GM10266 (cell line): ENCODE measurements around the gene AKAP8L.
A peak's percentile ranks its signal among the peaks of the same experiment; 100 is the strongest.

Experiments used
- DNase-seq: peaks from one replicate; pipeline ENCODE4 v3.0.0; 2012; ENCODE audit errors: extremely low spot score
- CTCF ChIP-seq: IDR thresholded peaks from 2 replicates; pipeline ENCODE4 v1.5.1; 2012; ENCODE audit warnings: mild to moderate bottlenecking, low read depth; ENCODE audit not compliant: control insufficient read depth, insufficient read depth; ENCODE audit errors: missing control alignments

Gene AKAP8L

GRCh38 chr19:15402411-15403150 is 16.2 kb downstream of the AKAP8L start:
- no peak for DNase-seq
- TF ChIP-seq CTCF: no peak

DNA sequence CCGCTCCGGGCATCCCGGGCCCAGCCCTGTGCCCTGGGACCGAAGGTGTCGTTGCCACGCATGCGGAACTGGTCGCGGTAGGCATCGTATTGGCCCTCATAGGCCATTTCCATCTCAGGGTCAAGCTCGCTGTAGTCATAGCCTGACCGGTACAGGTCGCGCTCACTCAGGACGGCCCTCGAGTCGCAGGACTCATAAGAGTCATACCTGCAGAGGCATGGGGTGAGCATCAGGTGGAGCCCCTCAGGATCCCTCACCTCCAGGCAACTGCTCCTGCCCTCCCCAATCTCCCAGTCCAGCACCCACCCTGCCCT is 17.4 kb downstream of the AKAP8L start:
- no peak for DNase-seq
- no peak for TF ChIP-seq CTCF

DNA sequence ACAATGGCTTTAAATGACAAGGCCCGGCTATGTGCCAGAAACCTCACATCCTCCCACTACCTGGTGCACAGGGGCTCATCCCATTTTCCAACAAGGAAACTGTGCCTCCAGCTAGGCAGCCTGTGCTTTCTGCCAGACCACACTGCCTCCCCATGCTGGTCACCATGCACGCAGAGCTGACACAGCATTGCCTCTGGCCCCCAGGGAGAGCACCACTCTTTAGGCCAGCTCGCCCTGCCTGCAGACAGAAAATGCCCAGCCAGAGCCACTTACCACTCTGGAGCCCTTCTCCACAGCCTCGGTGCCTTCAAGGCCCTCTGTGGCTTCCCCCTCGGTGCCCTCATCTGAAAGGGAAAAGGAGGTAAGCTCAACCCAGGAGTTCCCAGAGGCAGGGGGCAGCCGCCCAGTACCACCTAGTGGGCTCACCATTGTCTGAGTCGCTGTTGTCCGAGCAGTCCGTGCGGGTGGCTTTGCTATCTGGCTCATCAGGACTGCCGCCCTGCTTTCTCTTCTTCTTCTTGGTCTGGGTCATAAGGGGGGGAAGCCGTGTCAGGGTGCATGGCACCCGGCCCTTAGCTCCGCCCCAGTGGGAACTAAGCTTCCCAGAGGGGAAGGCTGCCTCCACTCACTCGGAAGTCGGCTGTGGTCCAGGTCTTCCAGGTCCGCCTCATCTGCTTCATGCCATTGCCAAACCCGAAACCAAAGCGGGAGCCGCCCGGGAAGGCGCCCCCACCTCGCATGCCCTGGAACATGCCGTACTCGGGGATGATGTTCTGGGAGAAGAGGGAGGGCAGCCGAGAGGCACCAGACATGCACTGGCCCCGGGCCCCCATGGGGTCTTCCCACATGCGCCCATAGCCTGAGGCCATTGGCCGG is 18.0 kb downstream of the AKAP8L start:
- TF ChIP-seq CTCF: no peak
- DNase-seq: no peak

GRCh38 chr19:15399635-15400034 is 19.2 kb downstream of the AKAP8L start:
- TF ChIP-seq CTCF: no peak
- no peak for DNase-seq

GRCh38 chr19:15399234-15399515 is 19.6 kb downstream of the AKAP8L start:
- no peak for TF ChIP-seq CTCF
- DNase-seq: peak; percentile 20

DNA sequence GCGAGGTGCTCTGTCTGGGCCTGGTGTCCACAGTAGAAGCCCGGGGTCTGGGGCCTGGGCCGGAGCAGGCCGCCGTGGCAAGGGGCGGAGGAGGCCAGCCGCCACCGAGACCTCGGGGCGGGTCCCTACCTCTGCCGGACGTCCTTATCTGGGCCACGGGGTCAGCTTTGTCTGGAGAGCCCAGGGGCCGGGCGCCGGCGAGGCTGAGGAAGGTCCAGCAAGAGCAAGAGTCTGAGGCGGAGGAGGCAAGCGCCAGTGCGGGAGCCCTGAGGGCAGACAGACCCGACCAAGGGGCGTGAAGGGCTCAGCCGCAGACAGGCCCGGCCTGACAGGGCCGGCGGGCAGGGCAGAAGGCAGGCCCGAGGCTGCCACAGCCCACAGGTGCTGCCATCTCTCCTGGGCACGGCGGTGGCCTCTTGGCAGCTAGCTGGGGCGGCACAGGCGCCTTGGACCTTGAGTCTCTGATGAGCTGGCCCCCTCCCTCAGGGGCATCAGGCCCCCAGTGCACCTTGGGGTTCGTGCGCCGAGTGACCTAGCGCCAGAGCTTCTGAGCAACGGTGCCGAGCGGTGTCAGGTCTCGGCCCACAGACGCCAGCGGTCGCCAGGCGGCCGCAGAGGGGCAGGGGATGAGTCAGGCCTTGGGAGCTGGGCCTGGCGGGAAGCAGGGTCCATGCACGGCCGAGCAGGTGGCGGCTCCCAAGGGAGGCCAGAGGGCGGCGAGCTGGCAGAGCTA is 20.1 kb downstream of the AKAP8L start:
- TF ChIP-seq CTCF: no peak
- peak; percentile 10 for DNase-seq
